K562 (cell line): ENCODE results near the gene BMP6. TPM values are rescaled to one million over a fixed set of nuclear protein-coding genes. Genes with fewer than 3 reads are reported as not detected.

ENCODE experiments used
- ATF2 ChIP-seq: sonication (generic); formaldehyde crosslinking; IDR thresholded peaks from 2 replicates; pipeline ENCODE4 v1.8.1; 2022; ENCODE audit warnings: missing genetic modification reagents
- EZH2 ChIP-seq: IDR thresholded peaks from 2 replicates; pipeline ENCODE4 v1.6.1; 2012; ENCODE audit warnings: low read depth, mild to moderate bottlenecking, inconsistent platforms, low read length, borderline replicate concordance
- FOXA1 ChIP-seq: fragments of 450-650 bp; IDR thresholded peaks from 2 replicates; pipeline ENCODE4 v1.6.1; 2016; ENCODE audit warnings: mild to moderate bottlenecking, borderline replicate concordance
- KHSRP ChIP-seq: fragments of 450-650 bp; IDR thresholded peaks from 2 replicates; pipeline ENCODE4 v1.6.1; 2017
- MBD2 ChIP-seq: sonication (generic); IDR thresholded peaks from 2 replicates; pipeline ENCODE4 v1.6.1; 2016; ENCODE audit warnings: low read depth, borderline replicate concordance
- MCM7 ChIP-seq, 2 experiments: fragments of 450-650 bp; IDR thresholded peaks; 2 replicates each; pipeline ENCODE4 v1.6.1; 2016 to 2018
- NBN ChIP-seq: fragments of 450-650 bp; IDR thresholded peaks from 2 replicates; pipeline ENCODE4 v1.6.1; 2016; ENCODE audit warnings: low read depth, mild to moderate bottlenecking
- TAL1 ChIP-seq: fragments of 450-650 bp; IDR thresholded peaks from 2 replicates; pipeline ENCODE4 v1.6.1; 2016; ENCODE audit warnings: mild to moderate bottlenecking
- TCF7L2 ChIP-seq: fragments of 150-350 bp; IDR thresholded peaks from 2 replicates; pipeline ENCODE4 v1.6.1; 2016; ENCODE audit warnings: low read depth, mild to moderate bottlenecking, low read length, moderate library complexity
- TGIF2 ChIP-seq: sonication (generic); formaldehyde crosslinking; IDR thresholded peaks from 2 replicates; pipeline ENCODE4 v1.8.1; 2022; ENCODE audit warnings: mild to moderate bottlenecking, missing genetic modification reagents, moderate library complexity
- ZC3H4 ChIP-seq: sonication (generic); formaldehyde crosslinking; IDR thresholded peaks from 2 replicates; pipeline ENCODE4 v1.9.0; 2021; ENCODE audit warnings: missing genetic modification reagents, borderline replicate concordance
- ZNF121 ChIP-seq: sonication (generic); formaldehyde crosslinking; conservative IDR thresholded peaks from 2 replicates; pipeline ENCODE4 v1.8.0; 2022; ENCODE audit warnings: missing genetic modification reagents
- ZNF318 ChIP-seq, 2 experiments: fragments of 450-650 bp; IDR thresholded peaks; 2 replicates each; pipeline ENCODE4 v1.6.1; 2016; ENCODE audit warnings: mild to moderate bottlenecking in 2 of 2, borderline replicate concordance in 1 of 2, low read depth in 1 of 2, moderate library complexity in 1 of 2
- ZNF431 ChIP-seq: sonication (generic); formaldehyde crosslinking; IDR thresholded peaks from 2 replicates; pipeline ENCODE4 v1.8.0; 2022; ENCODE audit warnings: mild to moderate bottlenecking, missing genetic modification reagents
- ZNF592 ChIP-seq: fragments of 450-650 bp; IDR thresholded peaks from 2 replicates; pipeline ENCODE4 v1.6.1; 2017; ENCODE audit warnings: antibody characterized with exemption, mild to moderate bottlenecking
- polyA plus RNA-seq, 8 experiments: library from polyadenylated mRNA; depleted of rRNA in 4 of 8; stranded (reverse) in 5 of 8; unstranded in 3 of 8; fragments of >200 nt; fragmentation: Nextera tagmentation in 2 of 8; fragmentation: Illumina TruSeq in 1 of 8; extraction: Ambion mirVana in 2 of 8; extraction: Trizol in 1 of 8; gene quantifications; 2 replicates each; pipeline versions ENCODE4 v1.2.1 to v1.2.3, GENCODE V29; 2011 to 2014; ENCODE audit warnings: inconsistent platforms in 1 of 8, missing spikeins in 1 of 8
- total RNA-seq, 7 experiments: library from RNA; depleted of rRNA in 6 of 7; stranded (reverse); fragments of >200 nt in 6 of 7; fragmentation: Illumina TruSeq in 2 of 7; extraction: Trizol in 2 of 7; gene quantifications; 2 replicates each; pipeline versions ENCODE4 v1.2.1 to v1.2.3, GENCODE V29; 2011 to 2021; ENCODE audit warnings: low replicate concordance in 1 of 7

Gene BMP6
- total and polyA plus RNA-seq, 9 of the 15 experiments (the other 6 are each of a cell fraction or from before 2014, with no cell fraction given), result 0.01 to 0.13 (median 0.06) TPM; not detected in 3

- TF ChIP-seq ZNF592 (no peak), ZNF121 (CRISPR knock-in tag) (no peak), TGIF2 (no peak), NBN (peak; percentile 71; the same call in 1 of the 2 replicates), ZNF318 (IDR thresholded peaks at IDR 0.05; ENCODE audit: borderline replicate concordance in 1 of 2, low read depth in 1 of 2) (no peak), EZH2 (no peak), MBD2 (no peak), MCM7 (IDR thresholded peaks at IDR 0.05) (no peak), ZNF431 (CRISPR knock-in tag) (no peak), TCF7L2 (no peak), TAL1 (peak; percentile 44; the same call in 1 of the 2 replicates), ZC3H4 (no peak), ATF2 (CRISPR knock-in tag) (no peak), KHSRP (no peak), FOXA1 (no peak)
Measured at GRCh38 chr6:7912736-7913517, 187.0 kb downstream of the BMP6 start (continued).
